Measurements from ENCODE around the gene EPOP.

DNA sequence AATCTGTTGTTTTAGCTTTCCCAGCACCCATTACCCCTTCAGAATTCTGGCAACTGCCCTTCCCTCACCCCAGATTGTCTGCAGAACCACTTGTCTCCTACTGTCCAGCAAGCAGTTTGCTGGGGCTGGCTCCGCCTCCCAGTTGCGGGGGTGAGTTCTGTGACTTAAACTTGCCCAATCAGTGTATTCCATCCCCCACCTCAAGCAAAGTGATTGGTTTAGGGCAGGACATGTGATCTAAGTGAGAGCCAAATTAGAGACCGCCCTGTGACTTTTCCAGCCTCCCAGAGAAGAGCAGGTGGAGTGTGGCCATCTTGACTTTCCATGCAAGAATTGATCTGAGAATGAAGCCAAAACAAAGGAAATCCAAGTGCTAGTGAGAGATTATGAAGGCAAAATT lies 46.3 kb downstream of the EPOP start:
- TF ChIP-seq, protein P1, sequence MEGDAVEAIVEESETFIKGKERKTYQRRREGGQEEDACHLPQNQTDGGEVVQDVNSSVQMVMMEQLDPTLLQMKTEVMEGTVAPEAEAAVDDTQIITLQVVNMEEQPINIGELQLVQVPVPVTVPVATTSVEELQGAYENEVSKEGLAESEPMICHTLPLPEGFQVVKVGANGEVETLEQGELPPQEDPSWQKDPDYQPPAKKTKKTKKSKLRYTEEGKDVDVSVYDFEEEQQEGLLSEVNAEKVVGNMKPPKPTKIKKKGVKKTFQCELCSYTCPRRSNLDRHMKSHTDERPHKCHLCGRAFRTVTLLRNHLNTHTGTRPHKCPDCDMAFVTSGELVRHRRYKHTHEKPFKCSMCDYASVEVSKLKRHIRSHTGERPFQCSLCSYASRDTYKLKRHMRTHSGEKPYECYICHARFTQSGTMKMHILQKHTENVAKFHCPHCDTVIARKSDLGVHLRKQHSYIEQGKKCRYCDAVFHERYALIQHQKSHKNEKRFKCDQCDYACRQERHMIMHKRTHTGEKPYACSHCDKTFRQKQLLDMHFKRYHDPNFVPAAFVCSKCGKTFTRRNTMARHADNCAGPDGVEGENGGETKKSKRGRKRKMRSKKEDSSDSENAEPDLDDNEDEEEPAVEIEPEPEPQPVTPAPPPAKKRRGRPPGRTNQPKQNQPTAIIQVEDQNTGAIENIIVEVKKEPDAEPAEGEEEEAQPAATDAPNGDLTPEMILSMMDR (IDR thresholded peaks at IDR 0.05; ENCODE audit: extremely low read depth in 1 of 2, insufficient read depth in 1 of 2, low read depth in 1 of 2, low read length in 2 of 2) = no peak
- TF ChIP-seq POLR2AphosphoS5 (IDR thresholded peaks at IDR 0.05; ENCODE audit: insufficient read depth, low read depth, low read length) (no peak), POLR2A (IDR thresholded peaks at IDR 0.05; ENCODE audit: low read depth, low read length) (no peak)

Data from endothelial cell of umbilical vein (primary cell).